GM19467 (cell line): ENCODE data around the gene SLC27A1.
"Not testable (repeated sequence)": the region's sequence is repeated elsewhere in the genome, so short reads cannot be mapped to it uniquely, and the experiment has no call there.

Experiments used
- ATAC-seq: cut with Tn5 transposase; IDR thresholded peaks from one replicate; pipeline ENCODE4 v1.9.1; 2021; ENCODE audit warnings: mild to moderate bottlenecking, moderate library complexity; ENCODE audit not compliant: unreplicated experiment

SLC27A1 gene

DNA sequence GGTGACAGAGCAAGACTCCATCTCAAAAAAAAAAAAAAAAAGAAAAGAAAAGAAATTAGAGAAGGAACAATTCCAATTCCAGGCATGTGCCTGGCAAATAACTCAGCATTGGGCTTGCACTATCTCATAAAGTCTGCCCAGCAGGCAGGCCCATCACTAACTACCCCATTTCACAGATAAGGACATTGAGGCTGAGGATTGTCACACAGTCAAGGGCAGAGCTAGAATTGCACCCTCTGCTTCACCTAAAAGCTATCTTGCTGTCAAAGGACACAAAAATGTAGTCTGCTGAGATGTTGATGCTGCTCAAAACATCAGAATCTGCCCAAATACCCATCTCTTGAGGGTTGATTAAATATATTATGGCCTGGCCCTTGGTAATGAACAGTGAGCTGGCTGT is 64.4 kb downstream of the SLC27A1 start:
- ATAC-seq, result no peak

DNA sequence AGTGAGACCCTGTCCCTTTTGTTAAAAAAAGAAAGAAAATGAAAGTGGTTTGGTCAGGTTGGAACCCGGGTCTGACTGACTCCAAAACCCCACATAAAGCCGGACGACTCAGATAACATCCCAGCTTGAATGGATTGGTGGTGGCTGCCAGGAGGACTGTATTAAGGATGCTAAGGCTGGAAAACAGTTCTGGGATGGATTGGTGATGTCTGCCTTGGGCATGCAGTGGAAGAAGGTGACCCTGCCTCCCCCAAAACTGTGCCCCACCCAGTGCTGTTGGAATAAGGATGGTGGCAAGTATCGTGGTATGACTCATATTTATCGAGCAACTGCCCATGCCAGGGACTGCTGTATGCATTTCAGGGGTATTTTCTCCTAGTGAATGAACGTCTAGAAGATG is 66.6 kb downstream of the SLC27A1 start:
- ATAC-seq, result no peak

DNA sequence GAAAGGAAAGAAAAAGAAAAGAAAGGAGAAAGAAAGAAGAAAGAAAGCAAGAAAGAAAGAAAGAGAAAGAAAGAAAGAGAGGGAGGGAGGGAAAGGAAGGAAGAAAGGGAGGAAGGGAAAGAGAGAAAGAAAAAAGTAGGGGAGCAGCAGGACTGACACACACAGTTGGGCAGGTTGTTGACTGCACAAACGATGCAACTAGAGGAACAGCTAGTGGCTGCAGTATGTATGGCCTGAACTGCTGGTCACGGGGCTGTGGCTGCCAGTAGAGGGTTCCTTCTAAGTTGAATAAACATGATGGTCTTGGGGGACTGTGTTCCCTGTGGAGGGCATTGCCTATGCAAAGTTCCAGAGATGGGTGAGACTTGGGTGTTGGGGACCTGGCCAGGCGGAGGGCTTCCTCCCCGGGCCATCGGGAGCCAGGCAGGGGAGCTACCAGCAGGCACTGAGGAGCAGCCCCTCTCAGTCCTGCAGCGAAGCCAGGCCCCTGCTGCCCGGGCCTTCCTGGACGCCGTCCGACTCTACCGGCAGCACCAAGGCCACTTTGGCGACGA is 68.4 kb downstream of the SLC27A1 start:
- no peak for ATAC-seq

DNA sequence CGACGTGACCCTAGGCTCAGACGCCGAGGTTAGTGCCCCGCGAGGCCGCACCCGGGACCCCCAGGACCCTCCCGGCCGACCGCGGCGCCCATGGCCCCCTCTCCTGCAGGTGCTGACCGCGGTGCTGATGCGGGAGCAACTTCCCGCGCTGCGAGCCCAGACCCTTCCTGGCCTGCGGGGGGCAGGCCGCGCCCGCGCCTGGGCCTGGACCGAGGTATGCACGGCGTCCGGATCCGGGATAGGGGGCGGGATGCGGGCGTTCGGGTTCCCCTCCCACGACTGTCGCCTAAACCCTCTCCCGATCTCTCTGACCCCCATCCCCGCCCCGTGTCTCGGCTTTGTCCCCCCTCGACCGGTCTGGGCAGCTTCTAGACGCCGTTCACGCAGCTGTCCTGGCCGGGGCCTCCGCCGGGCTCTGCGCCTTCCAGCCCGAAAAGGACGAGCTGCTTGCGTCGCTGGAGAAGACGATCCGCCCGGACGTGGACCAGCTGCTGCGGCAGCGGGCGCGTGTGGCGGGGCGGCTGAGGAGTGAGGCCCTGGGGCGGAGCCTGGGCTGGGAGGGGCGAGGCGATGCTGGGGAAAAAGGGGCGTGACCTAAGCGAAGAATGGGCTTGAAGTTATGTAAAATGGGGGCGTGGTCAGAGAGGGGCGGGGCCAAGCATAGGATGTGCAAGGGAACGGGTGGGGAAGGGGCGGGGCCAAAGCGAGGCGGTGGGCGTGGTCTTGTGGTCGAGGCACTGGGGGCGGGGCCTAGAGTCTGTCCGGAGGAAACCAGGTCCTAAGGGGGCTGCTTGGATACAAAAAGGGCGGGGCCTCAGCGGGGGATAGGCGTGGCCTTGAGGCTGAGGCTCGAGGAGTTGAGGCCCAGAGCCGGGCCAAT is 69.2 kb downstream of the SLC27A1 start:
- ATAC-seq, result peak; percentile 61

DNA sequence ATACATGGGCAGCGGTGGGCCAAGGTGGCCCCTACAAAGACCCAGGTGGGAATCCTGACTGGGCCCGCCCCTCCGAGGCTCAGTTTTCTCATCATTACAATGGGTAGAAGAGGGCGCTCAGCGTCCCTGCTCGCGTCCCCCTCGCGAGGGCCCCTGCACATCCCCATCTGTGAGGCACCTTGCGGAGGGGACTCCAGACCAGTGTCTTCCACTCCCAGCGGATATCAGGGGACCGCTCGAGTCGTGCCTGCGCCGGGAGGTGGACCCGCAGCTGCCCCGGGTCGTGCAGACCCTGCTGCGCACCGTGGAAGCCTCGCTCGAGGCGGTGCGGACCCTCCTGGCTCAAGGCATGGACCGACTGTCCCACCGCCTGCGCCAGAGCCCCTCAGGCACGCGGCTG is 69.8 kb downstream of the SLC27A1 start:
- ATAC-seq, result no peak

DNA sequence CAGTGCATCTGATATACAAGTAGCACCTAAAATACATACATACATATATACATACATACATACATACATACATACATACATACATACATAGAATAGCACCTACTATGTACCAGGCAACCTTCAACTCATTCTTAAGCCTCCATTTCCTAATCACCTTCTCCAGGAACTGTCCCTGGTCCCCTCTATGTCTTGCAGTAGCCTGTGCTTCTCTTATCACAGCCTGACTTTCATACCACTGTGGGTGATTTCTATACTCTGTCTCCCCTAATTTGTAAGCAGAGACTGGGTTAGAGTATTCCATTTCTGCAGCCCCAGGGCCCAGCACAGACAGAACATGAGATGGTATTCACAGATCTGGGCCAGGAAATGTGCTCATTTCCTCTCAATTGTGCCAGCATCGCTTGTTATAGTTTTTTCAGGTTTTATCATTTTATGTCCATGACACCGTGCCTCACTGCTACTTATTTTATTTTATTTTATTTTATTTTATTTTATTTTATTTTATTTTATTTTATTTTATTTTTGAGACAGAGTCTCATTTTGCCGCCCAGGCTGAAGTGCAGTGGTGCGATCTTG is 70.9 kb downstream of the SLC27A1 start:
- no peak for ATAC-seq

DNA sequence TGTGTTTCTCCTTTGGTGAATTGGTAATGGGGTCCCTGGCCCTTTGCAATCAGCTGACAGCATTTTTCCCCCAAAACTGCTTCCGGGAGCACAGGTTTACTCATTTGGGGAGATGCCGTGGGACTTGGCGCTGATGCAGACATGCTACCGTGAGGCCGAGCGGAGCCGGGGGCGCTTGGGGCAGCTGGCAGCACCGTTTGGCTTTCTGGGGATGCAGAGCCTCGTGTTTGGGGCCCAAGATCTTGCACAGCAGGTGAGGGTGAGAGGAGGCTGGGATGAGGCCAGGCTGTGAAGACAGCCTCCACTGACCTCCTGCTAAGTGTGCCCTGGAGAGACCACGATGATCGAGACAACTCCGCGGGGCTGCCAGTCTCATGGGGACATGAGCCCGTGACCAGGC is 71.7 kb downstream of the SLC27A1 start:
- no peak for ATAC-seq

DNA sequence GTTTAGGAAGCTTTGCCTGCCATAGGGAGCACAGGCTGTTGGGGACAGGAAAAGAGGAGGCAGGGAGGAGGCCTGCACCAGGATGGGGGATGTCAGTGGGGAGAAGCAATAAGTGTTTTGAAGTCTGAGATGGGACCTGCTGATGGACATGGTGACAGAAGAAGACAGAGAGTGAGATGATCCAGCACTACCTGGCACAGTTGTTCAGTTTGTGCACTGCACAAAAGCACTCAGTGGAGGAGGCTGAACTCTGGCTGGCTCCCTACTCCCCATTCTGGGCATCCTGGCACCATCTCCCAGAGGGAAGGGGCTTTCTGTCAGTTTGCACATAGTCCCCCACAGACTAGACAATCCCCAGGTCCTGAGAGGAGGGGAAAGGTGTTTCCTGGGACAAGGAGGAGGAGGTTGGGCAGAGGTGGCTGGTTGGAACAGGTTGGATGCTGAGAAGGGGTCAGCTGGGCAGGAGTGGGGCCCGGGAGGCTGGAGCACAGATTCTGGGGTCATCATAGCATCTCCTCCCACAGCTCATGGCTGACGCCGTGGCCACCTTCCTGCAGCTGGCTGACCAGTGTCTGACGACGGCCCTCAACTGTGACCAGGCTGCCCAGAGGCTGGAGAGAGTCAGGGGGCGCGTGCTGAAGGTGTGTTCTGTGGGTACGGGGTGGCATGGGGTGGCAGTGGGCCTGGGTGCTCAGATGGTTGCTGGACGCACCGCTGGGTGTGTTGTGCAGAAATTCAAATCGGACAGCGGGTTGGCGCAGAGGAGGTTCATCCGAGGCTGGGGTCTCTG is 72.7 kb downstream of the SLC27A1 start:
- ATAC-seq, result no peak

DNA sequence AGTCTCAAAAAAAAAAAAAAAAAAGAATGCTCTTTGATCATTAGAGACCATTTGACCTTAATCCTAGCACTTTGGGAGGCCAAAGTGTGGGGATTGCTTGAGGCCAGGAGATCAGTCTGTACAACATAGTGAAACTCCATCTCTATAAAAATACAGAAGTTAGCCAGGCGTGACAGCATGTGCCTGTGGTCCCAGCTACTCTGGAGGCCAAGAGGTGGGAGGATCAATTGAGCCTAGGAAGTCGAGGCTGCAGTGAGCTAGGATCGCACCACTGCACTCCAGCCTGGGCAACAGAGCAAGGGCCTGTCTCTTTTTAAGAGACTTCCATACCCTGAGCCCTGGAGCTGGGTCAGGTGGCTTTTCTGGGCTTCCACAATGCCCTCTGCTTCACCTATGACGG is 73.7 kb downstream of the SLC27A1 start:
- ATAC-seq, result no peak

DNA sequence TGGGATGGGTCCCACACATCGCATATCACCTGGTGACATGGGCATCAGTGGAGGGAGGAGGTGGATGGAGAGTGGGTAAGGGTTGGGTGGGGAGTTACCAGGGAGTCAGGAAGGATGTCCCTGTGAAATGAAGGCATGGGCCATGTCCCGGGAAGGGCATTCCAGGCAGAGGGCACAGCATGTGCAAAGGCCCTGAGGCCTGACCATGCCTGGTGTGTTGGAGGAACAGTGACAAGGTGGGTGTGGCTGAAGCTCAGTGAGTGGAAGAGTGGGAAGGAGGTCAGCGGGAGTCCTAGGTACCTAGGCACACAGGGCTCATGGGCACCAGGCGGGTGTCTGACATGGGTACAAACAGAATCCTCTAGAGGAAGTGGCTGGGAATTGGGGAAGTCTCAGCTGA is 74.1 kb downstream of the SLC27A1 start:
- no peak for ATAC-seq

DNA sequence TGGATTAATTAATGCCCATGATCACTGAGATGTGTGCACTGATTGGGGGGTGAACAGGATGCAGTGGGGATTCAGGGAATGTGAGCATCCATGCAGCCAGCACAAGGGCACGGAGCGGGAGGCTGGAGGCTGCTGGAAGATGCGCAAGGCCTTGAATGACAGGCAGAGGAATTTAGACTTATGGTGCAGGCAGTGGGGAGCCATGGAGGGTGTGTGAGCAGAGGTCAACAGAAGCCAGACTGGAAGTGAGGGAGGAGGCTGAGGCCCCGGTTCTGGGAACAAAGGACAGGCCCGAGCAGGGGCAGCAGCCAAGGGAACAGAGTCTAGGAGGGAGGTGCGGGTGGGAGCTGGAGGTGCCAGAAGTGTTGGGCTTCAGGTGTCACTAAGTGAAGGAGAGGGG is 77.8 kb downstream of the SLC27A1 start:
- ATAC-seq, result no peak

DNA sequence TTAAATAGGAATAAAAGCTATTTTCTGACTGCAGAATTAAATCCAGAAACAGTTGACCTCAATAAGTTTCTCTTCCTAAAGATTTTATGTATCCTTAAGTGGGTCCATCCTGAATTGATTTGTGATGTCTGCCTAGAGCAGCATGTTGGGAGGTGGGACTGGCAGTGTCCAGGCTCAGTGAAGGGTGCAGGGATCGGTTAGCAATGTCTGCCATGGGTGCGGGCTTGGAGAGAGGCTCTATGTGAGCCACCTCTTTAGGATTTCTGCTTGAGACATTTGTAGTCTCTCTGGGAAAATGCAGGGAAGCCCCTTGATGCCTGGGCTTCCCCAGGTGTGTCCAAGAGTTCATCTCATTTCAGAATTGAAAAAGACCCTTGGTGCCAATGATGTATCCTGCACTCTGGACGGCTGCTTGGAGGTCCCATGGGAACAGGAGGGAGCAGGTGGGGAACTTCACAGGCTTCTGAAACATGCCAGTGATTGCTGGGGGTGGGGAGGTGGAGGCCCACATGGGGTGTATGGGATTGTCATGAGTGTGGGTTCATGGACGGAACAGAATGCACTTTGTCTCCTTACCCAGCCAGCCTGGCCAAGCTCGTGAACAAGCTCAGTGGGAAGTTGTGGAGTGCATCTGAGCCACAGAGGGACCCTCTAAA is 78.9 kb downstream of the SLC27A1 start:
- no peak for ATAC-seq

DNA sequence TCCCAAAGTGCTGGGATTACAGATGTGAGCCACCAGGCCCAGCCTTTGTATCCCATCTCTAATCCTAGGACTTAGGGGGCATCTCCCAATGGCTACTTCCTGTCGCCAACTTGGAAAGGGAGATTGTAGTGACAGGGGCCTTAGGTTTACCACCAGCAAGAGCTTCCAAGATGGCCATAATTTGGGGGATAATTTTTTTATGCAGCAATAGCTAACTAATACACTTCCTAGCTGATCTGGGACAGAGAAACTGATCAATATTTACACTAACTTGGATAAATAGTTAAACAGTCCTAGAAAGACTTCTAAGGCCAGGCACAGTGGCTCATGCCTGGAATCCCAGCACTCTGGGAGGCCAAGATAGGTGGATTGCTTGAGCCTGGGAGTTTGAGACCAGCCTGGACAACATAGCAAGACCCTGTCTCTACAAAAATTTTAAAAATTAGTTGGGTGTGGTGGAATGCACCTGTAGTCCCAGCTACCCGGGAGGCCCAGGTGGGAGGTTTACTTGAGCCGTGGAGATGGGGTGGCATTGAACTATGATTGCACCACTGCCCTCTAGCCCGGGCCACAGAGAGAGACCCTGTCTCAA is 79.8 kb downstream of the SLC27A1 start:
- ATAC-seq, result no peak

DNA sequence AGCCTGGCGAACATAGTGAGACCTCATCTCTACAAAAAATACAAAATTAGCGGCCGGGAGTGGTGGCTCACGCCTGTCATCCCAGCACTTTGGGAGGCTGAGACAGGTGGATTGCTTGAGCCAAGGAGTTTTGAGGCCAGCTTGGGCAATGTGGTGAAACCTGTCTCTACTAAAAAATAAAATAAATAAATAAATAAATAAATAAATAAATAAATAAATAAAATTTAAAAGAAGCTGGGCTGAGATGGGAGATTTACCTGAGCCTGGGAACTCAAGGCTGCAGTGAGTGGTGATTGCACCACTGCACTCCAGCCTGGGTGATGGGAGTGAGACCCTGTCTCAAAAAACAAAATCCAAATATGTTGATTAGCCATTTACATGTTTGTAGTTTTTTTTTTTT is 82.4 kb downstream of the SLC27A1 start:
- not testable (repeated sequence) for ATAC-seq

DNA sequence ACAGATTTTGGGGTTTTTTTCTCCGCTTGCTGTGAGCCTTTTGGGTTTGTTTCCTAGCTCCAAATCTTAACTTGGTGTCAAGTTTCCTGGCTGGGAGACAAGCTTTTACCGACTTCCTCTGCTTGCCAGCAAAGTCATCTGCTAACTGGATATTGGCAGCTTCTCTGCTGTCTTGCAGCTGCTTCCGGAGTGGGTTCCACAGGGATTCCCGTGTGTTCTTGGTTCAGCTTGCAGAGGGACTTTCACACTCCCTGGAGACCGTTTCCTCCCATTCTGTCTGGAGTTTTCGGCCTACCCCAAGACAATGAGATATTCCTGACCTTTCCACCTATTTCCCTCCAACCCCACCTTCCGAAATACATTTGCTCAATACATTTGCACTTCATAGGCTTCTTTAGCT is 82.9 kb downstream of the SLC27A1 start:
- no peak for ATAC-seq

DNA sequence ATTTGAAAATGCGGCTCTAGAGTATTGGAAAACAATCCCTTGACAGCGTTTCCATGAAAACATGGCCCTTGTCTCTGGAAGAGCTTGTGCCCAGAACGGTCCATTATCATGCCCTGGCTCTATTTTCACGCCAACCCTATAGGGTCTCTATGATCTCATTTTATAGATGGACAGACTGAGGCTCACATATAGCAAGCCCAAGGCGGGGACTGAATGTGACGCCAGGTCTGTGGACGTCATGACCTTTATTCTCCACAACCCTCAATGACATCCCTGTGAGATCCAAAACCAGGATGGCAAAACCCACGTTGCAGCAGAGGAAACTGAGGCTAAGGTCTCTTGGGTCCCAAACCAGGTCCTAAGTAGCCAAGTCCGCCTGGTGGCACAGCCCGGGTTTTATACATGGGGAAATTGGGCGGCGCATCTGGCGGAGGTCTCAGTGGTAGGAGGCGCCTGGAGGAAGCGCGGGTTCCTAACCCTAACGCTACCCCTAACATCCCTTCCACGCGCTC is 84.7 kb downstream of the SLC27A1 start:
- ATAC-seq, result no peak

DNA sequence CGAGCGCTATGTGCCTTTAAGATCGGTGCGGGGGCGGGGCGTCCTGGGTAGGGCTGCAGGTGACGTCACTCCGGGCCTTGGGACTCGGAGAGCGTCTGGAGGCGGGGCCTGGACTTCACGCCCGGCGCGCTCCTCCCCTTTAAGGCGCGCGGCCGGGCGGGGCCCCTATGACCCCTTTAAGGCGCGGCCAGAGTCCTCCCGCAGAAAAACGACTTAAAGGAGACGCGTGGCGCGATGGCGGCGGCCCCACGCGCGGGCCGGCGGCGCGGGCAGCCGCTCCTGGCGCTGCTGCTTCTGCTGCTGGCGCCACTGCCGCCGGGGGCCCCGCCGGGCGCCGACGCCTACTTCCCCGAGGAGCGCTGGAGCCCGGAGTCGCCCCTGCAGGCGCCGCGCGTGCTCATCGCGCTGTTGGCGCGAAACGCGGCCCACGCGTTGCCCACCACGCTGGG is 85.2 kb downstream of the SLC27A1 start, which contains the start of gene COLGALT1:
TSS of gene COLGALT1 (plus strand) at position 170 of the 449 bp plus-strand sequence. CDS start at position 235, 65 bp downstream.
- peak; percentile 91 for ATAC-seq
